ENCODE data around the gene MYL5.

GRCh38 chr4:651884-652642 is 22.3 kb upstream of the MYL5 start:
- TF ChIP-seq EZH2 (IDR thresholded peaks at IDR 0.05; ENCODE audit: low read length, missing control alignments) (no peak), CTCF (conservative IDR thresholded peaks at IDR 0.05 in 1 of 2, IDR thresholded peaks at IDR 0.05 in 1 of 2; ENCODE audit: low read depth in 1 of 2, low read length in 2 of 2) (no peak)
